Right atrium auricular region (tissue), 2 donors: Measurements from ENCODE around the gene NR6A1. TPM values are rescaled to one million over a fixed set of nuclear protein-coding genes. Genes with fewer than 3 reads are reported as not detected.
A peak's percentile ranks its signal among the peaks of the same experiment; 100 is the strongest.
"Not testable (repeated sequence)": the region's sequence is repeated elsewhere in the genome, so short reads cannot be mapped to it uniquely, and the experiment has no call there.

Source experiments
- DNase-seq: peaks from one replicate; pipeline ENCODE4 v3.0.0-alpha.2; 2019; ENCODE audit warnings: low spot score
- H3K27ac ChIP-seq, 2 donors: fragments of 200-600 bp; sonication (generic); 1 replicate in 1 of 2; 2 replicates in 1 of 2; pipeline ENCODE4 v1.5.1; 2016 to 2019
- H3K27me3 ChIP-seq, 2 donors: fragments of 200-600 bp; sonication (generic); one replicate each; pipeline versions ENCODE4 v1.5.1 to v1.6.0; 2017 to 2019
- H3K36me3 ChIP-seq: fragments of 200-600 bp; sonication (generic); one replicate; pipeline ENCODE4 v1.5.1; 2016
- H3K4me1 ChIP-seq, 2 donors: fragments of 200-600 bp; sonication (generic); one replicate each; pipeline versions ENCODE4 v1.5.1 to v1.6.0; 2017 to 2019
- H3K4me3 ChIP-seq, 2 donors: fragments of 200-600 bp; sonication (generic); 1 replicate in 1 of 2; 2 replicates in 1 of 2; pipeline ENCODE4 v1.5.1; 2017 to 2019; ENCODE audit warnings: mild to moderate bottlenecking in 1 of 2, moderate library complexity in 1 of 2
- H3K9me3 ChIP-seq, 2 donors: fragments of 200-600 bp; sonication (generic); one replicate each; pipeline ENCODE4 v1.5.1; 2019
- CTCF ChIP-seq, 2 donors: fragments of 200-600 bp; sonication (generic); IDR thresholded peaks; one replicate each; pipeline ENCODE4 v1.5.1; 2019; ENCODE audit warnings: antibody characterized with exemption in 2 of 2
- total RNA-seq, 2 donors: library from RNA; depleted of rRNA; stranded (reverse); fragments of >200 nt; gene quantifications; one replicate each; pipeline ENCODE4 v1.1.0, GENCODE V29; 2016

Gene NR6A1
- total RNA-seq, 2 donors from 2014 or later: 1.9 to 2.6 TPM

- TF ChIP-seq CTCF (IDR thresholded peaks at IDR 0.05): peak; percentile 41 to 73
- Histone ChIP-seq H3K27ac (peak within 1 kb of the TSS; percentile 68 to 71), H3K4me3 (peak within 1 kb of the TSS; percentile 51 to 62)
Observed at GRCh38 chr9:124776954-124777648, 6.0 kb upstream of the NR6A1 start, which contains the start of gene OLFML2A. OLFML2A (plus strand) TSS chr9:124777133; CDS start chr9:124777271, 138 bp downstream.

GRCh38 chr9:124776618-124776953, 5.5 kb upstream of the NR6A1 start:
- Histone ChIP-seq H3K4me1 (peaks cover 0 to 58% of the 10 kb centered on the region in 2 donors), H3K27me3 (no peaks in the 10 kb centered on the region), H3K36me3 (no peaks in the 10 kb centered on the region), H3K27ac (peak overlapping the region; percentile 68 to 71), H3K9me3 (no peaks in the 10 kb centered on the region), H3K4me3 (peak overlapping the region; percentile 51 to 62)
- DNase-seq: no peak
- TF ChIP-seq CTCF (IDR thresholded peaks at IDR 0.05): no peak

More at GRCh38 chr9:124776954-124777648, 6.0 kb upstream of the NR6A1 start, which contains the start of gene OLFML2A:
- Histone ChIP-seq H3K4me1 (peaks cover 0 to 58% of the 10 kb centered on the region in 2 donors), H3K27me3 (no peaks in the 10 kb centered on the region), H3K36me3 (no peaks in the 10 kb centered on the region), H3K9me3 (no peaks in the 10 kb centered on the region)
- DNase-seq: no peak

- Histone ChIP-seq H3K4me3 (no peak overlapping the region), H3K4me1 (peaks cover 0 to 52% of the 10 kb centered on the region in 2 donors), H3K27me3 (no peaks in the 10 kb centered on the region), H3K36me3 (no peaks in the 10 kb centered on the region), H3K27ac (no peak overlapping the region), H3K9me3 (no peaks in the 10 kb centered on the region)
- peak; percentile 74 to 89 for TF ChIP-seq CTCF (IDR thresholded peaks at IDR 0.05)
- DNase-seq: peak; percentile 90
Observed at GRCh38 chr9:124774129-124774978, 3.2 kb upstream of the NR6A1 start.

- Histone ChIP-seq H3K27me3 (no peaks in the 10 kb centered on the region), H3K9me3 (no peaks in the 10 kb centered on the region), H3K4me1 (peaks cover 0 to 46% of the 10 kb centered on the region in 2 donors), H3K4me3 (no peak overlapping the region), H3K36me3 (no peaks in the 10 kb centered on the region), H3K27ac (no peak overlapping the region)
- DNase-seq: no peak
- TF ChIP-seq CTCF (IDR thresholded peaks at IDR 0.05): no peak
Observed at GRCh38 chr9:124773473-124774128, 2.5 kb upstream of the NR6A1 start.

- not testable (repeated sequence) for H3K4me3 ChIP-seq, H3K27ac ChIP-seq, DNase-seq, H3K9me3 ChIP-seq, H3K27me3 ChIP-seq, H3K36me3 ChIP-seq
- peaks cover 0 to 41% of the 10 kb centered on the region in 2 donors for H3K4me1 ChIP-seq
Observed at GRCh38 chr9:124772877-124773276, 1.8 kb upstream of the NR6A1 start.
